Mononuclear cell (primary cell): ENCODE measurements around the gene CASP1. TPM values are rescaled to one million over a fixed set of nuclear protein-coding genes. Genes with fewer than 3 reads are reported as not detected.
"Not testable (repeated sequence)": the region's sequence is repeated elsewhere in the genome, so short reads cannot be mapped to it uniquely, and the experiment has no call there.

ENCODE experiments used
- H3K27me3 ChIP-seq: 2 replicates; pipeline ENCODE4 v1.6.0; 2011; ENCODE audit warnings: low read length, control low read depth; ENCODE audit not compliant: insufficient read depth
- H3K4me1 ChIP-seq: 2 replicates; pipeline ENCODE4 v1.5.1; 2011; ENCODE audit warnings: mild to moderate bottlenecking, low read length, control low read depth; ENCODE audit not compliant: insufficient read depth
- H3K4me3 ChIP-seq: 2 replicates; pipeline ENCODE4 v1.5.1; 2011; ENCODE audit warnings: mild to moderate bottlenecking, low read length, moderate library complexity
- H3K9me3 ChIP-seq: 2 replicates; pipeline ENCODE4 v1.5.1; 2011; ENCODE audit warnings: low read depth, mild to moderate bottlenecking, control low read depth, low read length
- total RNA-seq: library from RNA; depleted of rRNA; stranded (reverse); fragments of >200 nt; gene quantifications from one replicate; pipeline ENCODE4 v1.2.3, GENCODE V29; 2012

Gene CASP1
- total RNA-seq, 1 donor: 99.5 TPM

GRCh38 chr11:105056446-105056845, 21.5 kb upstream of the CASP1 start:
- no peaks in the 10 kb centered on the region for H3K4me1 ChIP-seq
- no peaks in the 10 kb centered on the region for H3K27me3 ChIP-seq
- H3K4me3 ChIP-seq: no peak overlapping the region
- H3K9me3 ChIP-seq: no peaks in the 10 kb centered on the region

- no peak overlapping the region for H3K4me3 ChIP-seq
- no peaks in the 10 kb centered on the region for H3K27me3 ChIP-seq
- no peaks in the 10 kb centered on the region for H3K4me1 ChIP-seq
- H3K9me3 ChIP-seq: no peaks in the 10 kb centered on the region
Observed at GRCh38 chr11:105054723-105055493, 20.0 kb upstream of the CASP1 start.

DNA sequence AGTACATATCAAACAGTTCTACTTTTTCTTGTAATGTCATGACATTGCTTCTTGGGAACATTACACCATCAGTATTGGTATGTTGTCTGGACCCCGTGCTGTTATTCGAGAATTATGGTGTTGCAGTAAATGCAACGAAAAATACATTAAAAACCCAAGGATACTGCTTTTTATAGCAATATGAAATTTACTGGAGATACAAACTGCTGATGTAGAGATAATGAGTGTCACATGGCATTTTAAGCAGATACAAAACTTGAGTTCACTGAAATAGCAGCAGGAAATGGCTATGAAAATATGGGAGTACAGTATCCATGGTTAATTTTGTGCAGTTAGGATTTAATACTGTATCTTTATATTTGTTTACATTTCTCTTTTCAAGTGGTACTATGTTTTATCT, 17.5 kb upstream of the CASP1 start:
- Histone ChIP-seq H3K4me3 (no peak overlapping the region), H3K27me3 (no peaks in the 10 kb centered on the region), H3K9me3 (no peaks in the 10 kb centered on the region), H3K4me1 (no peaks in the 10 kb centered on the region)

DNA sequence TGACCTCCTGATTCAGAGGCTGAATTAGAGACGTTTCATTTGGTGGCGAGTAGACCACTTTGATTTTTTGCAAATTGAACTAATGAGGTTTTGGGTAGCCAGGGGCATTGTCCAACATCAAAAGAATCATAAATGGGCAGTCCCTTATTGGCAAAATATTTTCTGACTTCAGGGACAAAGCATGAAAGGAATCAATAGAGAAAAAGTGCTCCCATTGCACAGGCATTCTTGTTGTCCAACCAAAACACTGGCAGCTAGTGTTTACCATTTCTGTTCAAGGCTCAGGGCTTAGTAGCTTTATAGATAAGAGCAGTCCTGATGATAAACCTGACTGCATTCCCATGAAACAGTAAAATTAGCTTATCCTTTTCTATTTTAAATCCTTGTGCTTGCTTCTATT, 16.6 kb upstream of the CASP1 start:
- Histone ChIP-seq H3K4me1 (peaks cover 4% of the 10 kb centered on the region), H3K4me3 (no peak overlapping the region), H3K27me3 (no peaks in the 10 kb centered on the region), H3K9me3 (no peaks in the 10 kb centered on the region)

DNA sequence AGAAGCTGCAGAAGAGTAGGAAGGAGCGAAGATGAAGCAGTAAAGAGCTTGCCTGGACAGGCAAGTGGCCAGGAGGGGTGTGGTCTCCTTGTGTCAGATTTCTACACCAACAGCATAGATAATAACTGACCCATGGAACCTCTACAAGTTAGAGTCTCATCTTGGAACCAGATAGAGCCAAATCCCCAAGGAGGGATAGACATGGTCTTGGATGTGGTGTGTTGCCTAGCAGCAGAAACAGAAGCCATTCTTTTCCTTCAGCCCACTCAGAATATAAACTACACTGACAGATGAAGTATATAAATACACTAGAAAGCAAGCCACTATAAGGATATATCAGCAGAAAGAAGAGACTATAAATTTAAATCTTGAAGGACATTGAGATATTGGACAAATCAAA, 14.5 kb upstream of the CASP1 start:
- Histone ChIP-seq H3K4me1 (peaks cover 12% of the 10 kb centered on the region), H3K4me3 (no peak overlapping the region), H3K9me3 (no peaks in the 10 kb centered on the region), H3K27me3 (no peaks in the 10 kb centered on the region)

DNA sequence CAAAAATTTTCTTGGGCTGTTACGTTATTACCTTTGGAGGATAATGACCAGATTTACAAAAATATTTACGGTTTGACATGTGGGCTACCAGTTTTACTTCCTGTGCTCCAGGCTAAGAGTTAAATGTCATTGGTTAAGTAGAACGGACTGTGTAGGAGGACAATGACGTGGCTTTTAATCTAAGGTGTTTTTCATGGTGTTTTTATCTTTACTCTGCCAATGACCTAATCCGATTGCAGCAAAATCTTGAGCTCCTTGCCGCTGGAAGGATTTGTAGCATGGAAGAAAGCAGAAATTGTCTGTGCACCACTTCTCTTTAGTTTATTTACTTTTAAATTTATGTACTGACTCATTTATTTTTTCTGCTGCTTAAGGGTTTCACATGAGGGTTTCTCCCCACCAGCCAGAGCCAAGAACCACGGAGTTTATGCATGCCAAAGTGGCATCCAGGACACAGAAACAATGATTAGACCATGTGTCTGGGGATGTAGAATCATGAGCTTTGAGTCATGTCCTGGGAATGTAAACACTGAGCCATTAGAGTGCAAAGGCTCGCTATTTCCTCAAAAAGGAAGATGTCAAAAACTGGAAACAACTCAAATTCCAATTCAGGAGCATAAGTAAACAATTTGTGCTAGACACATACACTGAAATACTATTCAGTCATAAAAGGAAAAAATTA, 12.1 kb upstream of the CASP1 start:
- H3K4me1 ChIP-seq: peaks cover 21% of the 10 kb centered on the region
- H3K4me3 ChIP-seq: no peak overlapping the region
- H3K9me3 ChIP-seq: no peaks in the 10 kb centered on the region
- H3K27me3 ChIP-seq: no peaks in the 10 kb centered on the region

DNA sequence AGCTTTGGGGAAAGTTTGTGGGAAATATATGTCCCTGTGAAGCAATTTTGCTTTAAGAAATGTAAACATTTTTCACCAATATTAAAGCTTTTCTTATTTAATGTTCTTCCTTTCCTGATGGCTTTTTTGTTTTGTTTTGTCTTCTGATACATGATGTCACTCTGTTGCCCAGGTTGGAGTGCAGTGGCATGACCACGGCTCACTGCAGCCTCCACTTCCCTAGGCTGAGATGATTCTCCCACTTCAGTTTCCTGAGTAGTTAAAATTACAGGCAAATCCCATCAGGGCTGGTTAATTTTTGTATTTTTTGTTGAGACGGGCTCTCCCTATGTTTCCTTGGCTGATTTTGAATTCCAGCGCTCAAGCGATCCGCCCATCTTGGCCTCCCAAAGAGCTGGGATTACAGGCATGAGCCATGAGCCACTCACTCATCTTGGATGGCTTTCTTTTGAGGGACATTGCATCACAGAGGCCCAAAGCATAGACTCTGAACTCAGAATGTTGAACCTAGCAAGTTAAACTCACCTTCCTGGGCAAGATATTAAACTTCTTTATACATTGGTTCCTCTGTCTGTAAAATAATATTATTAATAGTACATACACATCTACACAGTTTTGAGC, 10.8 kb upstream of the CASP1 start:
- peaks cover 29% of the 10 kb centered on the region for H3K4me1 ChIP-seq
- no peaks in the 10 kb centered on the region for H3K9me3 ChIP-seq
- no peak overlapping the region for H3K4me3 ChIP-seq

GRCh38 chr11:105044557-105045524, 9.9 kb upstream of the CASP1 start, which contains the start of gene CARD16:
Gene CARD16 (minus strand): TSS chr11:105045335. CDS start chr11:105045297, 38 bp downstream.
- H3K27me3 ChIP-seq, H3K9me3 ChIP-seq: not testable (repeated sequence)
- Histone ChIP-seq H3K4me1 (peaks cover 29% of the 10 kb centered on the region), H3K4me3 (peak within 1 kb of the TSS; percentile 67)

More for the DNA sequence above, 10.8 kb upstream of the CASP1 start:
- no peaks in the 10 kb centered on the region for H3K27me3 ChIP-seq

- Histone ChIP-seq H3K4me3 (no peak overlapping the region), H3K27me3 (no peaks in the 10 kb centered on the region), H3K9me3 (no peaks in the 10 kb centered on the region), H3K4me1 (peaks cover 32% of the 10 kb centered on the region)
Observed at GRCh38 chr11:105042178-105042577, 7.2 kb upstream of the CASP1 start.

DNA sequence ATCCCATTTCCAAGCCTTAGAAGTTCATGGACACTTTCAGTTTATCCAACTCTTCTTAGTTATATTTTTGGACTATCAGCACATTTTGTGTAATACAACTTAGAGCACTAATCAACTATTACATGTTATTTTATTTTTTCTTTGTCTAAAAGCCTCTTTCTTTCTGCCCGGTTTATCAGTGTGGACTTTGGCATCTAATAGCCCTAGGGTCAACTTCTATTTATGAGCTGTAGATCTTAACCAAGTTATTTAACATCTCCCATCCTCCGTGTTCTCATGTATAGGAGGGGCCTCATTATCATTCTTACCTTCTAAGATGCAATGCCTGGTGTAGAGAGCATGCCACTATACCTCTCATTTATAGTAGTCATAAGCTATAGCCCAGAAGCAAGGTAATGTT, 5.8 kb upstream of the CASP1 start:
- H3K9me3 ChIP-seq: no peaks in the 10 kb centered on the region

DNA sequence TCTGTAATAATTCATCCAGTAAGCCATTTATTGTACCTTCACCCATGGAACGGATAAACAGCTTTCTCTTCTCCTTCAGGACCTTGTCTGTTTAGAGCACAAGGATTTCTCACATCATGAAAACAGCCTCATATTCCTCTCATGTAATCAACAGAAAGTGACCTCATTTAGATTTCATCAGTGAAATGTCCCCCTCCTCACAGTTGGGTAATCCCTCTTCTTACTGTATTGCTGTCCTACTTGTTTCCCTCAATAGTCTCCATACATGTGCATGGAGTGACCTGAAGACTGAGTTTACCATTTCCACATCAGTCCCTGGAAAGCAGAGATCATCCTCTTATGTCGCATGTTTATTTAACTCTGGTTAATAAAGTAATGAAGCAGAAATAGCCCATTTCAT, 556 bp downstream of the CASP1 start:
- not testable (repeated sequence) for H3K9me3 ChIP-seq, H3K27me3 ChIP-seq
- Histone ChIP-seq H3K4me1 (peaks cover 63% of the 10 kb centered on the region), H3K4me3 (peak overlapping the region; percentile 65)

More for the DNA sequence above, 5.8 kb upstream of the CASP1 start:
- Histone ChIP-seq H3K4me3 (no peak overlapping the region), H3K27me3 (no peaks in the 10 kb centered on the region), H3K4me1 (peaks cover 38% of the 10 kb centered on the region)

- Histone ChIP-seq H3K4me3 (peak overlapping the region; percentile 65), H3K9me3 (no peaks in the 10 kb centered on the region), H3K4me1 (peaks cover 63% of the 10 kb centered on the region), H3K27me3 (no peaks in the 10 kb centered on the region)
Observed at GRCh38 chr11:105033781-105034180, 1.2 kb downstream of the CASP1 start.

DNA sequence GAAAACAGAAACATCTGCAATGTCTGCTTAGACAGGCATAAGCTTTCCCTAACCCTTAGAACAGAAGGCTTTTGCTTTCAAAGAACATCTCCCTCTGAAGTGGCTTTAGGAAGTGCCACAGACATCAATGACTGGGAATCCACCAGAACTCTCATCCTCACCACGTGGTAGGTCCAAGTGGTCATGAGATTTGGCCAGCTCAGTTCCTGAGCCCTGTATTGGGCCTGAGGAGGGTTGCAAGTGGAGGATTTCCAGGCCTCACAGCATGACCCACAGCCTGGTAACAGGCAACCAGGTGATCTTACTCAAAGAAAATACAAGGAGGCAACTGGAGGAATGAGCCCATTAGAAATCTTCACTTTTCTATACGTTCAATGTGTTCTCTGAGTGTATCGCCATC, 1.6 kb downstream of the CASP1 start:
- Histone ChIP-seq H3K4me1 (peaks cover 63% of the 10 kb centered on the region), H3K4me3 (peak overlapping the region; percentile 65), H3K27me3 (no peaks in the 10 kb centered on the region), H3K9me3 (no peaks in the 10 kb centered on the region)

GRCh38 chr11:105032495-105032894, 2.4 kb downstream of the CASP1 start:
- H3K4me3 ChIP-seq: peak overlapping the region; percentile 65

More at GRCh38 chr11:105032495-105032894, 2.4 kb downstream of the CASP1 start:
- H3K27me3 ChIP-seq: no peaks in the 10 kb centered on the region
- H3K4me1 ChIP-seq: peaks cover 69% of the 10 kb centered on the region
- no peaks in the 10 kb centered on the region for H3K9me3 ChIP-seq
